Middle frontal gyrus (tissue), 1 donor: Measurements from ENCODE around the gene APH1A.
"Not testable (repeated sequence)": the region's sequence is repeated elsewhere in the genome, so short reads cannot be mapped to it uniquely, and the experiment has no call there.

Source experiments
- DNase-seq: peaks from one replicate; pipeline ENCODE4 v3.0.0-alpha.2; 2015; ENCODE audit warnings: low spot score; ENCODE audit errors: extremely low spot score

The APH1A gene

DNA sequence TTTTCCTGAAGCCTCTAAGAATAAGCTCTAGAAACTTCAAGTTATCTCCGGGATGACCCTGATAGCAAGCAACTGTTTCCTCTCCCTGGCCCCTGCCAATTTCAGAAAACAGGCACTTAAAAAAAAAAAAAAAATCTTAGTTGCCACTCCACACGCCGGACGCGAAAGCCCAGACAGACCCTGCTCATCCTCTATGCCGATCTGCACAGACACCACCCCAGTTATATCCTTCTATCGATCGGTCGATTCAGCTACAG is 34.6 kb downstream of the APH1A start:
- no peak for DNase-seq

DNA sequence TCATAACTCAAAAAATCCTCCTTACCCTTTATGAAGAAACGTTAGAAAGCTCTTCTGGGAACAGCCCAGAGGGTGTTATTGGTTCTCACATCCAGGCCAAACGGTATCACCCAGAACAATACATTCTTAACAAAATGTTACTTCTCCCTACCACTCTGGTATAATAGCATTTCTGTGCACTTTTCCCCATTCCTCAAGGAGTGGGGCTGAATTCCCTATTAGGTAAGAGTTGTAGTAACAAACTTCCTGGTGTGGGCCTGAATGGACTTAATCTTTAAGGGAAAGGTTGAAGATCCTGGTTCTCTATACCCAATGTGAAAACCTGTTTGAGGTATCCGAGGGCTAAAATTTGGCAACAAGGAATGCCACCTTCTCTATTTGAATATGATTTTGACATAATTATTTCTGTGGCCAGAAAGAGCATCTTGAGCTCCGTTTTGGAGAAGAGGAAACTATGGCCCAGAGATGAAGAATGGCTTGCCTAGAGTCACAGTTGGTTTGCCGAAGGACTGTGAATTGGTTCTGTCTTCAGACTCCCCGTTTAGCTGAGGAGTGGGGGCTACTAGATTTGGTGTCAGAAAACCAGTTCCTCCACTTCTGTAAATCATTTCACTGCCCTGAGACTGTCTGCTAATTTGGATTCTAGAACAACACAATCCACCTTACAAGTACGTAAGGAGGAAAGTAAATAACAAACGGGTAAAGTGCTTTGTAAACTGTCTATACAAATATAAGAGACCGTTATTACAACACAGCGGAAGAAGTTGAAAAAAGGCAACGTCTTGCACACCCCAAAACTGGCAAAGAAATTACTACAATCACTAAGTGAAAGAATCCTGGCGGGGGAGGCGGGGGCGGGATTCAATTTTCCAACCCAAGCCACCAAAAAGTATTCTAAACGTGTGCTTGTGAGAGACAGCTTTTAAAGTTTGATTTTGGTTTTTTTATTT is 35.2 kb downstream of the APH1A start:
- DNase-seq: no peak

DNA sequence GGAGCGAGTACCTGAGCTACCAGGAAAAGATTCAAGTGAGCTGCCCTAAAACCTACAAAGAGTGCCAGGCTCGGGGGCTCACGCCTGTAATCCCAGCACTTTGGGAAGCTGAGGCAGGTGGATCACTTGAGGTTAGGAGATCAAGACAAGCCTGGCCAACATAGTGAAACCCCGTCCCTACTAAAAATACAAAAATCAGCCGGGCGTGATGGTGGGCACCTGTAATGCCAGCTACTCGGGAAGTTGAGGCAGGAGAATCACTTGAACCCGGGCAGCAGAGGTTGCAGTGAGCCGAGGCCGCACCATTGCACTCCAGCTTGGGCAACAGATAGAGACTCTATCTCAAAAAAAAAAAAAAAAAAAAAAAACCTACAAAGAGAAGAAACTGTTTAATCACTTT is 35.9 kb downstream of the APH1A start:
- not testable (repeated sequence) for DNase-seq

DNA sequence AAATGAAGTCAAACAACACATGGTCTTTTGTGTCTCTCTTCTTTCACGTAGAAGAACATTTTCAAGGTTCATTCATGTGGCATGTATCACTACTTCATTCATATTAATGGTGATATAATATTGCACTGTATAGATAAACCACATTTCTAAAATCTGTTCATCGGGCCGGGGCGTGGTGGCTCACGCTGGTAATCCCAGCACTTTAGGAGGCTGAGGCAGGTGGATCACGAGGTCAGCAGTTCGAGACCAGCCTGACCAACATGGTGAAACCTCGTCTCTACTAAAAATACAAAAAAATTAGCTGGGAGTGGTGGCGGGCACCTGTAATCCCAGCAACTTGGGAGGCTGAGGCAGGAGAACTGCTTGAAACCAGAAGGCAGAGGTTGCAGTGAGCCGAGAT is 40.6 kb downstream of the APH1A start:
- DNase-seq: not testable (repeated sequence)

DNA sequence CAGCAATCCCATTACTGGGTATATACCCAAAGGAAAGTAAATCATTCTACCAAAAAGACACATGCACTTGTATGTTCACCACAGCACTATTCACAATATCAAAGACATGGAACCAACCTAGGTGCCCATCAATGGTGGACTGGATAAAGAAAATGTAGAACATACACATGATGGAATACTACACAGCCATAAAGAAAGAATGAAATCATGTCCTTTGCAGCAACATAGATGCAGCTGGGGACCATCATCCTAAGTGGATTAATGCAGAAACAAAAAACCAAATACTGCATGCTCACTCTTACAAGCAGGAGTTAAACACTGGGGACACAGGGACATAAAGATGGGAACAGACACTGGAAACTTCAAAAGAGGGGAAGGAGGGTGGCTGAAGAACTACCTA is 41.6 kb downstream of the APH1A start:
- no peak for DNase-seq

DNA sequence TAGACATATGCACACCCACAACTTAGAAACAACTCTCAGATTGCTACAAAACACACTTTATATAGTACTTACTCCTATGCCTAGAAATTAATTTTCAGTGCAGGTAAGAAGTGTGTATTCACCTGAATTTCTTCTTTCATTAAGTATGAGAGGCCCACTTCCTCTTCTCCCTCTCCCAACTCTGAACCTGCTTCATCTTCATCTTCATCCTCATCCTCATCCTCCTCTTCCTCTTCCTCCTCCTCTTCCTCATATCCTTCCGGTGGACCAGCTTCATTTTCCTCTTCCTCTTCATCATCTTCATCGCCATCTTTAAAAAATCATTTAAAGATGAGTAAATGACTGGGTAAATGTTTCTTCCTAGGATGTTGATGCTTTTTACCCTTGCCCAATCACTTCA is 42.3 kb downstream of the APH1A start:
- no peak for DNase-seq

DNA sequence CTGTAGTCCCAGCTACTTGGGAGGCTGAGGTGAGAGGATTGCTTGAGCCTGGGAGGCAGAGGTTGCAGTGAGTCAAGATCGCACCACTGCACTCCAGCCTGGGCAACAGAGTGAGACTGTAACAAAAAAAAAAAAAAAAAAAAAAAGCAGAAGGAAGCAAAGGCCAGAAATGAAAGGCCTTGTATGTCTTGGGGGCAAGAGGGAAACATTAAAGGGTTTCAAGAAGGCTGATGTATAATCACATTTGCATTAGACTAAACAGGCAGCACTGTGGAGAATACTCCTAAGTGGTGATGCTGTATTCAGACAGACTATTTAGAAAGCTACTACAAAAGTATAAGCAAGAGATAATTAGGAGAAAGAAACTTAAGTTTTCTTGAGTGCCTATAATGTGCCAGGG is 43.3 kb downstream of the APH1A start:
- no peak for DNase-seq

DNA sequence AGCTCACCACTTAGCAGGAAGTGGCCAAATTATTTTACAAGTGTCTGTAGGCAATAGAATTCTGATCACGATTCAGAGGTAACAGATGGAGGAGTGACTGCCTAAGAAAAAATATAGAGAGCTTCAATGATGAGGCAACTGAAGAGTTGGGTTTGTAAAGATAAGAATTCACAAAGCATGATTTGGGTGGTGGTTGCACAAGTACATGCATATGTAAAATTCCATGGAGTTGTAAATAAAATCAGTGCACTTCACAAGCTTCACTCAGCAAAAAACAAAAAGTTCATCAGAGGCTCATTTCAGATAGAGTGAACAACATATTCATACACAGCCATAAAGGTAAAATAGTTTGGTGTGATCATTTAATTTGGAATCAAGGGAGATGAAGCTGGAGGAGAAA is 43.8 kb downstream of the APH1A start:
- DNase-seq: no peak

DNA sequence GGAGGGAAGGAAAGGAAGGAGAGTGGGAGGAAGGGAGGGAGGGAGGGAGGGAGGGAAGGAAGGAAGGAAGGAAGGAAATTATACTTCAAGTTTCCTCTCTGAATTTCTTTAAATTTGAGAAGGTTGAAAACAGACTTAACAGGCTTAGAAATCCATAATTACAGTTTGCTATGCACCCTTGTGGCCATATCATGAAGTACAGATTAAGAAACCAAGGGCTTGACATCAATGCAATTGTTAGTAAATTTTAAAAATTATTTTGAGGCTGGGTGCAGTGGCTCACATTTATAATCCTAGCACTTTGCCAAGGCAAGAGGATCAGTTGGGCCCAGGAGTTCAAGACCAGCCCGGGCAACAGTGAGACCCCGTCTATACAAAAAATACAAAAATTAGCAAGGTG is 47.3 kb downstream of the APH1A start:
- DNase-seq: no peak

DNA sequence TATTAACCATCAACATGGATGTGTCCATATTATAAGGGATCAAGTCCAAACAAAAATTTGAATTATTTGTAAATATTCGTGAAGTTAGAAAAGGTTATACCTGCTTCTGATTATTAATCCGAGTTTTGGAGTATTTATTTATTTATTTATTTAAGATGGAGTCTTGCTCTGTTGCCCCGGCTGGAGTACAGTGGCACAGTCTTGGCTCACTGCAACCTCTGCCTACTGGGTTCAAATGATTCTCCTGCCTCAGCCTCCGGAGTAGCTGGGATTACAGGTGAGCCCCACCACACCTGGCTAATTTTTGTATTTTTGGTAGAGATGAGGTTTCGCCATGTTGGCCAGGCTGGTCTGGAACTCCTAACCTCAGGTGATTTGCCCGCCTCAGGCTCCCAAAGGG is 53.0 kb downstream of the APH1A start:
- DNase-seq: not testable (repeated sequence)
